ENCODE results near the gene ATP2B3. TPM values are rescaled to one million over a fixed set of nuclear protein-coding genes. Genes with fewer than 3 reads are reported as not detected.
A peak's percentile ranks its signal among the peaks of the same experiment; 100 is the strongest.

ATP2B3 gene
- total and polyA plus RNA-seq, 9 of the 15 experiments (the other 6 are each of a cell fraction or from before 2014, with no cell fraction given): 0.04 TPM; not detected in 8

GRCh38 chrX:153476666-153477363 lies 40.6 kb upstream of the ATP2B3 start (continued):
- no peak for TF ChIP-seq ZNF699 (CRISPR knock-in tag; IDR thresholded peaks at IDR 0.05; ENCODE audit: insufficient replicate concordance)
- no peak for TF ChIP-seq FOXM1 (IDR thresholded peaks at IDR 0.05; ENCODE audit: low read depth)
- no peak for TF ChIP-seq FOXM1 (CRISPR knock-in tag; IDR thresholded peaks at IDR 0.05; ENCODE audit: low read depth)

- Histone ChIP-seq H3K79me2 (ENCODE audit: control insufficient read depth, insufficient read depth, low read length) (no peaks in the 10 kb centered on the region), H2AFZ (ENCODE audit: low read depth, low read length) (no peak overlapping the region), H3K4me2 (ENCODE audit: insufficient read depth, low read length) (no peak overlapping the region), H3K36me3 (ENCODE audit: control insufficient read depth, insufficient read depth, low read length) (no peaks in the 10 kb centered on the region), H4K20me1 (replicated peaks; ENCODE audit: control insufficient read depth, insufficient read depth, low read length) (no peaks in the 10 kb centered on the region), H3K4me1 (replicated peaks in 1 of 2; ENCODE audit: control insufficient read depth in 2 of 2, insufficient read depth in 2 of 2, low read length in 2 of 2) (peaks cover 4 to 50% of the 10 kb centered on the region in 2 experiments; a peak in 4 of 5 replicates), H3K4me3 (no peak overlapping the region), H3K27me3 (ENCODE audit: control insufficient read depth in 2 of 2, insufficient read depth in 2 of 2, low read length in 2 of 2) (no peaks in the 10 kb centered on the region), H3K9me1 (ENCODE audit: control insufficient read depth, insufficient read depth, low read length) (no peaks in the 10 kb centered on the region), H3K27ac (ENCODE audit: extremely low read depth, low read depth, low read length) (no peak overlapping the region), H3K9ac (ENCODE audit: insufficient read depth in 1 of 2, low read depth in 2 of 2, low read length in 2 of 2) (peak overlapping the region in 1 of 2 experiments; percentile 17; a peak in 1 of 4 replicates), H3K9me3 (replicated peaks; ENCODE audit: control insufficient read depth, insufficient read depth, low read depth, low read length) (no peaks in the 10 kb centered on the region)
- ATAC-seq: no peak
- no peak for TF ChIP-seq YBX1 (IDR thresholded peaks at IDR 0.05)
- TF ChIP-seq BRF2 (IDR thresholded peaks at IDR 0.05; ENCODE audit: borderline replicate concordance, insufficient read depth, insufficient read length): no peak
- no peak for TF ChIP-seq PREB (CRISPR knock-in tag; IDR thresholded peaks at IDR 0.05)
- TF ChIP-seq RHOXF2B (CRISPR knock-in tag; conservative IDR thresholded peaks at IDR 0.05): no peak
- TF ChIP-seq MXI1 (IDR thresholded peaks at IDR 0.05; ENCODE audit: low read depth, low read length): no peak
- no peak for TF ChIP-seq BACH1 (tag; IDR thresholded peaks at IDR 0.05)
- no peak for TF ChIP-seq POLR3G (IDR thresholded peaks at IDR 0.05; ENCODE audit: extremely low read depth, insufficient read length, insufficient replicate concordance)
- TF ChIP-seq CREBBP (IDR thresholded peaks at IDR 0.05; ENCODE audit: low read depth, low read length): no peak
- TF ChIP-seq ZBTB17 (CRISPR knock-in tag; IDR thresholded peaks at IDR 0.05): no peak
- TF ChIP-seq SMAD3 (CRISPR knock-in tag; conservative IDR thresholded peaks at IDR 0.05): no peak
- no peak for TF ChIP-seq THRAP3 (IDR thresholded peaks at IDR 0.05; ENCODE audit: borderline replicate concordance)
- no peak for TF ChIP-seq ZBTB9 (CRISPR knock-in tag; IDR thresholded peaks at IDR 0.05)
- TF ChIP-seq DMBX1 (CRISPR knock-in tag; IDR thresholded peaks at IDR 0.05; ENCODE audit: borderline replicate concordance): no peak
- no peak for TF ChIP-seq PML (IDR thresholded peaks at IDR 0.05; ENCODE audit: low read length)
- ChIA-PET POLR2A (interaction anchor here (0.6 to 0.7 kb wide), 2 partner anchors 10 to 13 kb away, joined by 3 read pairs; no protein-coding TSS in a partner anchor), CTCF (ENCODE audit: low intra/inter-chr PET ratio) (no interaction called here)
- WGBS (ENCODE audit: insufficient coverage, low coverage, missing lambda C conversion rate): 6% methylated on average over 4 of the region's 11 CpGs
- no TSS peak for BruUV-seq (replicated peaks)
- no peak for DNase-seq (ENCODE audit: extremely low read depth in 1 of 4, low spot score in 3 of 4)
- in situ Hi-C loops (cut with MboI): no loop called here
- intact Hi-C loops (cut with micrococcal nuclease): no loop called here
- no peak for FAIRE-seq
Observed at GRCh38 chrX:153477364-153477857, 40.0 kb upstream of the ATP2B3 start.

Measured in K562 (cell line).